ENCODE data around the gene SORCS2.

DNA sequence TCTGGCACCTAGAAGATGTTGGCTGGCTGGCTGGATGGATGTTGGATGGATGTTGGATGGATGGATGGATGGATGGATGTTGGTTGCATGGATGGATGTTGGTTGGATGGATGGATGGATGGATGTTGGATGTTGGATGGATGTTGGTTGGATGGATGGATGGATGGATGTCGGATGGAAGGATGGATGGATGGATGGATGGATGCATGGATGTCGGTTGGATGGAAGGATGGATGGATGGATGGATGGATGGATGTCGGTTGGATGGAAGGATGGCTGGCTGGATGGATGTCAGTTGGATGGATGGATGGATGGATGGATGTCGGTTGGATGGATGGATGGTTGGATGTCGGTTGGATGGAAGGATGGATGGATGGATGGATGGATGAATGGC lies 145.7 kb downstream of the SORCS2 start:
- TF ChIP-seq, protein P1, sequence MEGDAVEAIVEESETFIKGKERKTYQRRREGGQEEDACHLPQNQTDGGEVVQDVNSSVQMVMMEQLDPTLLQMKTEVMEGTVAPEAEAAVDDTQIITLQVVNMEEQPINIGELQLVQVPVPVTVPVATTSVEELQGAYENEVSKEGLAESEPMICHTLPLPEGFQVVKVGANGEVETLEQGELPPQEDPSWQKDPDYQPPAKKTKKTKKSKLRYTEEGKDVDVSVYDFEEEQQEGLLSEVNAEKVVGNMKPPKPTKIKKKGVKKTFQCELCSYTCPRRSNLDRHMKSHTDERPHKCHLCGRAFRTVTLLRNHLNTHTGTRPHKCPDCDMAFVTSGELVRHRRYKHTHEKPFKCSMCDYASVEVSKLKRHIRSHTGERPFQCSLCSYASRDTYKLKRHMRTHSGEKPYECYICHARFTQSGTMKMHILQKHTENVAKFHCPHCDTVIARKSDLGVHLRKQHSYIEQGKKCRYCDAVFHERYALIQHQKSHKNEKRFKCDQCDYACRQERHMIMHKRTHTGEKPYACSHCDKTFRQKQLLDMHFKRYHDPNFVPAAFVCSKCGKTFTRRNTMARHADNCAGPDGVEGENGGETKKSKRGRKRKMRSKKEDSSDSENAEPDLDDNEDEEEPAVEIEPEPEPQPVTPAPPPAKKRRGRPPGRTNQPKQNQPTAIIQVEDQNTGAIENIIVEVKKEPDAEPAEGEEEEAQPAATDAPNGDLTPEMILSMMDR (IDR thresholded peaks at IDR 0.05), result no peak
- no peak for TF ChIP-seq POLR2A (IDR thresholded peaks at IDR 0.05)
